ENCODE results near the gene ARL5A. TPM values are rescaled to one million over a fixed set of nuclear protein-coding genes. Genes with fewer than 3 reads are reported as not detected.
A peak's percentile ranks its signal among the peaks of the same experiment; 100 is the strongest.

Gene ARL5A
- total RNA-seq, 2 donors from 2014 or later = 32.0 to 46.5 TPM

- no peak for DNase-seq
- Histone ChIP-seq H3K36me3 (peaks cover 4% of the 10 kb centered on the region), H3K27ac (no peak overlapping the region), H3K9ac (ENCODE audit: low read depth in 2 of 2, low read length in 2 of 2) (no peak overlapping the region), H3K9me3 (no peaks in the 10 kb centered on the region), H3K27me3 (no peaks in the 10 kb centered on the region), H3K4me3 (no peak overlapping the region), H3K4me1 (peaks cover 3% of the 10 kb centered on the region)
- intact Hi-C loops (cut with DNase I) = no loop called here
- TF ChIP-seq, protein P1, sequence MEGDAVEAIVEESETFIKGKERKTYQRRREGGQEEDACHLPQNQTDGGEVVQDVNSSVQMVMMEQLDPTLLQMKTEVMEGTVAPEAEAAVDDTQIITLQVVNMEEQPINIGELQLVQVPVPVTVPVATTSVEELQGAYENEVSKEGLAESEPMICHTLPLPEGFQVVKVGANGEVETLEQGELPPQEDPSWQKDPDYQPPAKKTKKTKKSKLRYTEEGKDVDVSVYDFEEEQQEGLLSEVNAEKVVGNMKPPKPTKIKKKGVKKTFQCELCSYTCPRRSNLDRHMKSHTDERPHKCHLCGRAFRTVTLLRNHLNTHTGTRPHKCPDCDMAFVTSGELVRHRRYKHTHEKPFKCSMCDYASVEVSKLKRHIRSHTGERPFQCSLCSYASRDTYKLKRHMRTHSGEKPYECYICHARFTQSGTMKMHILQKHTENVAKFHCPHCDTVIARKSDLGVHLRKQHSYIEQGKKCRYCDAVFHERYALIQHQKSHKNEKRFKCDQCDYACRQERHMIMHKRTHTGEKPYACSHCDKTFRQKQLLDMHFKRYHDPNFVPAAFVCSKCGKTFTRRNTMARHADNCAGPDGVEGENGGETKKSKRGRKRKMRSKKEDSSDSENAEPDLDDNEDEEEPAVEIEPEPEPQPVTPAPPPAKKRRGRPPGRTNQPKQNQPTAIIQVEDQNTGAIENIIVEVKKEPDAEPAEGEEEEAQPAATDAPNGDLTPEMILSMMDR (IDR thresholded peaks at IDR 0.05) = no peak
These were observed 19.2 kb downstream of the ARL5A start for GRCh38 chr2:151809073-151809383.

GRCh38 chr2:151808258-151809072, 19.8 kb downstream of the ARL5A start:
- intact Hi-C loops (cut with DNase I) = no loop called here
- TF ChIP-seq, protein P1 (IDR thresholded peaks at IDR 0.05) = peak; percentile 45
- DNase-seq = no peak
- H3K27me3 ChIP-seq = no peaks in the 10 kb centered on the region
- peaks cover 3% of the 10 kb centered on the region for H3K4me1 ChIP-seq
- H3K9me3 ChIP-seq = no peaks in the 10 kb centered on the region
- no peak overlapping the region for H3K4me3 ChIP-seq
- no peak overlapping the region for H3K27ac ChIP-seq
- H3K36me3 ChIP-seq = no peaks in the 10 kb centered on the region
- H3K9ac ChIP-seq (ENCODE audit: low read depth in 2 of 2, low read length in 2 of 2) = no peak overlapping the region

DNA sequence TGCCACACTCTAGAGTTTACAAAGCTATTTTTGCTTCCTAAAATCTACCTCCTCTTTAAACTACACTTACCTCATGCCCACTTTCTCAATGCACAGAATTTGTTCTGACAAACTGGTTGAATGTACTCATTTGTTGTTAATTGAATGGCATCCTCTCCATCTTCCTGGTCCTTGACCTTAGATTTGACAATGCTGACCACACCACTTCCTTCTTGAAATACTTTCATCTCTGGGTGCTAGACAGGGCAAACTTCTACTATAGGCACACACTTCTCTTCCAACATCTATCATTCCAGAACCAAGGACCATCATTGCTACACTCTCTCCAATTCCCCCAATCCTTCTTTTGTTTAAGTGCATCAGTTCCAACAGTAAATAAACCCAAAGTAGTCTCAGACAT, 22.3 kb downstream of the ARL5A start:
- Histone ChIP-seq H3K4me1 (peaks cover 3% of the 10 kb centered on the region), H3K36me3 (no peaks in the 10 kb centered on the region), H3K9me3 (no peaks in the 10 kb centered on the region), H3K27ac (no peak overlapping the region), H3K27me3 (no peaks in the 10 kb centered on the region), H3K9ac (ENCODE audit: low read depth in 2 of 2, low read length in 2 of 2) (no peak overlapping the region), H3K4me3 (no peak overlapping the region)
- no peak for DNase-seq
- TF ChIP-seq, protein P1 (IDR thresholded peaks at IDR 0.05) = no peak
- intact Hi-C loops (cut with DNase I) = no loop called here

DNA sequence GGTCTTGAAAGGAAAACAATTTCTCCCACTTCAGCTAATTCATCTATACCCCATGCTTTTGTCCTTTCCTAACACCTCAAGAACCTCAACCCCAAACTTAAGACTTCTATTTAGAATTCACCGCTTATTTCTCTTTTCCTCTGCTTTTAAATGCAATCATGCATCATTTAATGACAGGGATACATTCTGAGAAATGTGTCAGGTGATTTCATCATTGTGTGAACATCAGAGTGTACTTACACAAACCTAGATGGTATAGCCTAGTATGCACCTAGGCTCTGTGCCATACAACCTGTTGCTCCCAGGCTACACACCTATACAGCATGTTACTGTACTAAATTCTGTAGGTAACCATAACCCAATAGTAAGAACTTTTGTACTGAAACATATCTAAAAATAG, 22.9 kb downstream of the ARL5A start:
- intact Hi-C loops (cut with DNase I) = no loop called here
- Histone ChIP-seq H3K27me3 (no peaks in the 10 kb centered on the region), H3K4me3 (no peak overlapping the region), H3K36me3 (no peaks in the 10 kb centered on the region), H3K27ac (no peak overlapping the region), H3K9ac (ENCODE audit: low read depth in 2 of 2, low read length in 2 of 2) (no peak overlapping the region), H3K9me3 (no peaks in the 10 kb centered on the region), H3K4me1 (peaks cover 3% of the 10 kb centered on the region)
- no peak for DNase-seq
- TF ChIP-seq, protein P1 (IDR thresholded peaks at IDR 0.05) = no peak

GRCh38 chr2:151803811-151804210, 24.4 kb downstream of the ARL5A start:
- no peak overlapping the region for H3K27ac ChIP-seq
- TF ChIP-seq, protein P1 (IDR thresholded peaks at IDR 0.05) = no peak
- intact Hi-C loops (cut with DNase I) = no loop called here
- H3K27me3 ChIP-seq = no peaks in the 10 kb centered on the region
- H3K9me3 ChIP-seq = no peaks in the 10 kb centered on the region
- H3K36me3 ChIP-seq = no peaks in the 10 kb centered on the region
- H3K4me3 ChIP-seq = no peak overlapping the region
- peaks cover 2% of the 10 kb centered on the region for H3K4me1 ChIP-seq
- H3K9ac ChIP-seq (ENCODE audit: low read depth in 2 of 2, low read length in 2 of 2) = no peak overlapping the region
- no peak for DNase-seq
